ENCODE measurements around the gene HSPB7. TPM values are rescaled to one million over a fixed set of nuclear protein-coding genes. Genes with fewer than 3 reads are reported as not detected.

HSPB7 gene
- total RNA-seq, result 100 to 1,000 TPM in 4 of 9 donors, 10 to 100 TPM in 5; 13.4 to 633 (median 80.1) TPM
- 100 to 1,000 TPM in 1 of 3 donors, 10 to 100 TPM in 2; 52.7 to 488 (median 90.1) TPM for polyA plus RNA-seq
- long read RNA-seq, donor 1, transcript HSPB7-201 (3 exons, 2,892 nt), result major isoform, 7 of 13 reads
- long read RNA-seq, donor 1, partial matches to known transcripts, result 0 of 13 reads
- long read RNA-seq, donor 1, other reads (novel, unspliced or antisense), result 0 of 13 reads
- long read RNA-seq, donor 2, transcript HSPB7-201 (3 exons, 2,892 nt), result major isoform, 12 of 31 reads
- long read RNA-seq, donor 2, partial matches to known transcripts, result 13 of 31 reads
- long read RNA-seq, donor 2, other reads (novel, unspliced or antisense), result 0 of 31 reads
- long read RNA-seq, donor 3, partial matches to known transcripts, result 0 of 6 reads
- long read RNA-seq, donor 3, other reads (novel, unspliced or antisense), result 0 of 6 reads
- long read RNA-seq, donor 4, transcript HSPB7-201 (3 exons, 2,892 nt), result major isoform, 43 of 57 reads
- long read RNA-seq, donor 4, partial matches to known transcripts, result 0 of 57 reads
- long read RNA-seq, donor 4, other reads (novel, unspliced or antisense), result 9 of 57 reads
- long read RNA-seq, donor 5, transcript HSPB7-207 (3 exons, 844 nt), result minor isoform, 60 of 841 reads
- long read RNA-seq, donor 5, transcript HSPB7-203 (3 exons, 648 nt), result minor isoform, 31 of 841 reads
- long read RNA-seq, donor 5, transcript HSPB7-201 (3 exons, 2,892 nt), result major isoform, 551 of 841 reads
- long read RNA-seq, donor 5, transcript HSPB7-205 (2 exons, 2,702 nt), result minor isoform, 41 of 841 reads
- long read RNA-seq, donor 5, partial matches to known transcripts, result 0 of 841 reads
- long read RNA-seq, donor 5, other reads (novel, unspliced or antisense), result 138 of 841 reads
- long read RNA-seq, donor 6, transcript HSPB7-201 (3 exons, 2,892 nt), result major isoform, 19 of 35 reads
- long read RNA-seq, donor 6, partial matches to known transcripts, result 0 of 35 reads
- long read RNA-seq, donor 6, other reads (novel, unspliced or antisense), result 14 of 35 reads
- long read RNA-seq, donor 7, partial matches to known transcripts, result 0 of 4 reads
- long read RNA-seq, donor 7, other reads (novel, unspliced or antisense), result 0 of 4 reads
- long read RNA-seq, donor 8, transcript HSPB7-201 (3 exons, 2,892 nt), result major isoform, 8 of 25 reads
- long read RNA-seq, donor 8, partial matches to known transcripts, result 14 of 25 reads
- long read RNA-seq, donor 8, other reads (novel, unspliced or antisense), result 0 of 25 reads
- long read RNA-seq, donor 9, transcript HSPB7-201 (3 exons, 2,892 nt), result major isoform, 18 of 24 reads
- long read RNA-seq, donor 9, partial matches to known transcripts, result 0 of 24 reads
- long read RNA-seq, donor 9, other reads (novel, unspliced or antisense), result 0 of 24 reads
- long read RNA-seq, donor 10, partial matches to known transcripts, result 0 of 1 reads
- long read RNA-seq, donor 10, other reads (novel, unspliced or antisense), result 0 of 1 reads

DNA sequence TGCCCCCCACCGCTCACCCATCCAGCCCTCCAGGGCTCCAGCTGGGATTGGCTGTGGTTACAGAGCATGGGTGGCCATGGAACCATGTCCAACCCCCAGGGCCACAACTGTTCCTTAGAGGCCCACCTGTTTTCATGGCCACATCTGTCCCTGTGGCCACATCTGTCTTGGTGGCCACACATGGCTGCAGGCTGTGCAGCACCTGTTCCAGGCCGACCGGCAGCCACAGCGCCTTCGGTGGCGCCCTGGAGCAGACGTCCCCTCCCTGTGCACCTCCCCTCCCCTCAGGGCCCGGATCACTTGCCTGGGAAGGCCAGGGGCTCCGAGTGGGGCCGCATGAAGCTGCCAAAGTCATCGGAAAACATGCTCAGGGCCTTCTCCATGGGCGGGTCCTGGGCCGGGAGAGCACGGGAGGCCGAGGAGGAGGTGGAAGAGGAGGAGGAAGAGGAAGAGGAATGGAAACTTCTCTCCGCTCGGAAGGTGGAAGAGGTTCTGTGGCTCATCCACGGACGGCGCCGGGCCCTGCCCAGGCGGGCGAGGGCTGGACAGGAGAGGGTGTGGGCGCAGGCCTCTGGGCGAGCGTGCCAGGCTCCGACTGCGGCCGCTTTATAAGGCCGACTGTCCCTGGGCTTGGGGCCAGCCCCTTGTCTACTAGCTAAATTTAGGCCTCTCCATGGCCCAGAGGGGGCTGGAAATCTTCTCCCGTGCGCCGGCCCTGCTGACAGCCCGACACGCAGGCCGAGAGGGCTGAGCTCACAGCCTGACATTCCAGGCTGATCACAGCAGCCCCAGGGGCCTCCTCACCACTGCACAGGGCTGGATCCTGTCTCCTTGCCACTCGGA, at the start of gene HSPB7:
Gene HSPB7 (minus strand): TSS at position 583 of the 843 bp plus-strand sequence. CDS start 80 bp downstream, at position 503.
- Histone ChIP-seq H3K36me3 (replicated peaks in 1 of 2) (no peaks in the 10 kb centered on the region), H3K4me1 (replicated peaks in 1 of 2) (peaks cover 86 to 90% of the 10 kb centered on the region in 2 donors), H3K9me3 (replicated peaks in 1 of 3) (no peaks in the 10 kb centered on the region), H3K27me3 (no peaks in the 10 kb centered on the region), H3K4me3 (peak within 1 kb of the TSS in 2 of 4 donors; percentile 16 to 53), H3K27ac (peak within 1 kb of the TSS; percentile 84 to 97 (median 94))
- DNase-seq, result peak; percentile 91 to 97 (median 94)
- 21 to 22% (median 22%) methylated on average over 19 to 37 of the region's 37 CpGs for WGBS, 4 donors
- TF ChIP-seq POLR2A (IDR thresholded peaks at IDR 0.05) (peak; percentile 86 to 96), CTCF (IDR thresholded peaks at IDR 0.05) (peak in 2 of 6 experiments; percentile 4 to 16)
- intact Hi-C loops (cut with DNase I), result loop anchor here in 1 of 2 donors (10.0 kb wide), 1 partner anchor 167 kb away; no protein-coding TSS in a partner anchor

DNA sequence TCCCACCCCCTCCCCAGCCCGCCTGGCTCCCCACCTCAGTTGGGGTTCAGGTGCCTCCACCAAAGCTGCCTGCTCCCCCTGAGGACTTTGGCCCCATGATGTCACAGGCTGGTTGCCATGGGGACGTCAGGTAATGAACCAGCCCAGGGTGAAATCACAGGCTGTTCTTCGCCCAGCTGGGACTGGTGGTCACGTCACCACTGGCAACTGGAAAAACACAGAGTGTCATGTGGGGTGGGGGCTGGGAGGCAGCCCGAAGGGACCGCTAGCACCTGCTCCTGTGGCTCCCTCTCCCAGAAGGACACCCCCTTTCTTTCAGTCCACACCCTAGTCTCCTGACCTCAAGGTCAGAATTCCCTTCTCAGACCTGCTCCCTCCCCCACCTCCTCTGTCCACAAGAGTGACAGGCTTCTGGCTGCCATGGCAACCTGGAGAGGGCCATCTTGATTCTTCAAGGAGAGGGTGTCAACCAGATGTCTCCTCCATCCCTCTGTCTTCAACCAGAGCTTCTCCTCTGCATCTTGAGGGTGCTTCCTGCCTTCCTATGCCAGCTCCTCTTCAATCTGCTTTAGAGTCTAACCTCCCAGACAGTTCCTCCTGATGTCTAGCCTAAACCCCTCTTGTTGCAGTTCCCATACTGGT, 49.4 kb upstream of the HSPB7 start:
- Histone ChIP-seq H3K36me3 (replicated peaks in 1 of 2) (no peaks in the 10 kb centered on the region), H3K9me3 (replicated peaks in 1 of 3) (no peaks in the 10 kb centered on the region), H3K27me3 (no peaks in the 10 kb centered on the region), H3K4me1 (replicated peaks in 1 of 2) (peaks cover 16 to 27% of the 10 kb centered on the region in 2 donors), H3K4me3 (no peak overlapping the region), H3K27ac (peak overlapping the region in 1 of 5 donors; percentile 83)
- 53 to 100% (median 60%) methylated on average over 1 to 6 of the region's 6 CpGs for WGBS, 4 donors
- intact Hi-C loops (cut with DNase I), result no loop called here
- DNase-seq, result peak; percentile 56 to 95 (median 76)
- TF ChIP-seq POLR2A (IDR thresholded peaks at IDR 0.05) (no peak), CTCF (IDR thresholded peaks at IDR 0.05) (no peak)

DNA sequence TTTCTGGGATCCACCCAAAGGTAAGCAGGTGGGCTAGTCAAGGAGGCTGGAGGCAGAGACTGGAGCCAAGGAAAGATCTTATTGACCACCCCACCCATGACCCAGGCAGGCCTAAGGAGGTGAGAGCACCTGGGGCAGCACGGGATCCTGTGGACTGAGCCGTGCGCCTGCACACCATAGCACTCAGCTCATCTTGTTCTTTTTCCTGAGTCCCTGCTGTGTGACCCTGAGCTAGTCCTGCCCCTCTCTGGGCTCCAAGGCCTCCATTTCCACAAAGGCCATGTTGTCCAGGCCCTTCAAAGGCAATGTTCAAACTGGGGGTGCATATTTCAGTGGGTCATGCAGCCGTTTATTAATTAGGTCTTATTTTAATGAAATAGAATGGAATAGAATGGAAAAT, 48.4 kb upstream of the HSPB7 start:
- H3K4me3 ChIP-seq, result no peak overlapping the region
- DNase-seq, result no peak
- H3K27me3 ChIP-seq, result no peaks in the 10 kb centered on the region
- TF ChIP-seq POLR2A (IDR thresholded peaks at IDR 0.05), result no peak
- TF ChIP-seq CTCF (IDR thresholded peaks at IDR 0.05), result no peak
- no peaks in the 10 kb centered on the region for H3K36me3 ChIP-seq (replicated peaks in 1 of 2)
- intact Hi-C loops (cut with DNase I), result no loop called here
- H3K9me3 ChIP-seq (replicated peaks in 1 of 3), result no peaks in the 10 kb centered on the region
- peak overlapping the region in 1 of 5 donors; percentile 83 for H3K27ac ChIP-seq
- 80 to 86% (median 84%) methylated on average over 4 of the region's 4 CpGs for WGBS, 4 donors
- H3K4me1 ChIP-seq (replicated peaks in 1 of 2), result peaks cover 16 to 25% of the 10 kb centered on the region in 2 donors
